Activated T-cell treated with anti-CD3 and anti-CD28 coated beads for 4 hours (primary cell): ENCODE data around the gene SMYD4.
"Not testable (repeated sequence)": the region's sequence is repeated elsewhere in the genome, so short reads cannot be mapped to it uniquely, and the experiment has no call there.

Experiments used
- DNase-seq: peaks from one replicate; pipeline ENCODE4 v3.0.0-alpha.2; 2020

The SMYD4 gene, protein sequence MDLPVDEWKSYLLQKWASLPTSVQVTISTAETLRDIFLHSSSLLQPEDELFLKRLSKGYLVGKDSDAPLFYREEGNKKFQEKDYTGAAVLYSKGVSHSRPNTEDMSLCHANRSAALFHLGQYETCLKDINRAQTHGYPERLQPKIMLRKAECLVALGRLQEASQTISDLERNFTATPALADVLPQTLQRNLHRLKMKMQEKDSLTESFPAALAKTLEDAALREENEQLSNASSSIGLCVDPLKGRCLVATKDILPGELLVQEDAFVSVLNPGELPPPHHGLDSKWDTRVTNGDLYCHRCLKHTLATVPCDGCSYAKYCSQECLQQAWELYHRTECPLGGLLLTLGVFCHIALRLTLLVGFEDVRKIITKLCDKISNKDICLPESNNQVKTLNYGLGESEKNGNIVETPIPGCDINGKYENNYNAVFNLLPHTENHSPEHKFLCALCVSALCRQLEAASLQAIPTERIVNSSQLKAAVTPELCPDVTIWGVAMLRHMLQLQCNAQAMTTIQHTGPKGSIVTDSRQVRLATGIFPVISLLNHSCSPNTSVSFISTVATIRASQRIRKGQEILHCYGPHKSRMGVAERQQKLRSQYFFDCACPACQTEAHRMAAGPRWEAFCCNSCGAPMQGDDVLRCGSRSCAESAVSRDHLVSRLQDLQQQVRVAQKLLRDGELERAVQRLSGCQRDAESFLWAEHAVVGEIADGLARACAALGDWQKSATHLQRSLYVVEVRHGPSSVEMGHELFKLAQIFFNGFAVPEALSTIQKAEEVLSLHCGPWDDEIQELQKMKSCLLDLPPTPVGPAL

DNA sequence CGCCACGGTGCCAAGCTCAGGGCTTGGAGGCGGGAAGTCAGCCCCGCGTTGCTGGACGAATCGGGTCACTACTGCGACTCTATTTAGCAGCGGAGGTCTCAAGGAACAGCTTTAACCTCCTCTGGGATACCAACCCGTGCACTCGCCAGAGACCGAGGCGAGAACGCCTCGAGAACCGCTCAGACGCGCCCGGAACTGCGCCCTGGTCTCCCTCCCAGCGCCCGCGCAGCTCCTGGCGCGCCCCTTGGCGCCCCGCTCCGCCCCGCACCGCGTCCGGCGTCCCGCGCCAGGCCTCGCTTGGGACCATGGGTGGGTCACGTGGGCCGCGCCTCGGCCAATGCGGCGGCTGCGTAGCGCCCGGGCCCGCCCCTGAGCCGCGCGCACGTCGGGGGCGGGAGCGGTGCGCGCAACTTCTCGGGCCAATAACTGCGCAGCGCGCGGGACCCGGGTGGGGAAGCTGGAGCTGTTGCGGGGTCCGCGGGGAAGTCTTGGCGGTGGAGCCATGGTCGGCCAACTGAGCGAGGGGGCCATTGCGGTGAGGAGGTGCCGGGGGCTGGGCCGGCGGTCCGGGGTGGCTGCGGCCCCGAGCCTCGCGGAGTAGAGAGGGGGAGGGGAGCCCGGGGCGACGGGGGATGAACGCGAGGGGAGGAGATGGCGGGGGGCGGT, at the start of gene SMYD4, which contains the start of gene RPA1:
SMYD4 (minus strand) TSS at position 311 of the 666 bp plus-strand sequence. CDS start 1,908 bp downstream, outside the sequence.
RPA1 (plus strand) TSS at position 414 of the 666 bp plus-strand sequence; CDS start at position 503, 89 bp downstream.
- peak; percentile 76 for DNase-seq

DNA sequence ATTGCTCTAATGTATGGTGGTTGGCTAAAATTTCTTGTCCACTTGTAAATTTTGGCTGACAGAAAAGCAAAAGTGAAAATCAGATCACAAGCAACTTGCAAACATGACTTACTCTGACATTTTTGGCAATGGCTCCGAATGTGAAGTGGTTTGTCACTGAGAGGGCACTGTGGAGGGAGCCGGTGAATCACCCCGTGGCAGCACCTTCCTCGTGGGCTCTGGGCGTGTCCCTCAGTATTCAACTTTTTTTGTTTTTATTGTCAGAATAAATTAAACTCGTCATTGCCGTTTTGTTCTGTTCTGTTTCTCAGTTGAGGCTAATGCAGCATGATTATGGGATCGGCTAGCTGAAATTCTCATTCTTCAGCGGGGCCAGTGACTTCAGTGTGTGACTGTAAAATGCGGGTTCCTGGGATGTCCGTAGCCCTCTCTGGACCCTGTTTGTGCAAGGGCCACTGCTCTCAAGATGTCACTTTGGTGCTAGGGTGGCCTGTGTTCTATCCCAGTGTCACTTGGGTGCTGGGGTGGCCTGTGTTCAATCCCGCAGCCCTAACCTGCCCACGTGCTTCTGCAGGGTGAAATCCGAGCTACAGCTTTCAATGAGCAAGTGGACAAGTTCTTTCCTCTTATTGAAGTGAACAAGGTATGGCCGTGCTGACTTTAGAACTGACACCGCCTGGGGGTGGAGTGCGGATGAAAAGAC, 48.9 kb upstream of the SMYD4 start:
- DNase-seq = no peak

DNA sequence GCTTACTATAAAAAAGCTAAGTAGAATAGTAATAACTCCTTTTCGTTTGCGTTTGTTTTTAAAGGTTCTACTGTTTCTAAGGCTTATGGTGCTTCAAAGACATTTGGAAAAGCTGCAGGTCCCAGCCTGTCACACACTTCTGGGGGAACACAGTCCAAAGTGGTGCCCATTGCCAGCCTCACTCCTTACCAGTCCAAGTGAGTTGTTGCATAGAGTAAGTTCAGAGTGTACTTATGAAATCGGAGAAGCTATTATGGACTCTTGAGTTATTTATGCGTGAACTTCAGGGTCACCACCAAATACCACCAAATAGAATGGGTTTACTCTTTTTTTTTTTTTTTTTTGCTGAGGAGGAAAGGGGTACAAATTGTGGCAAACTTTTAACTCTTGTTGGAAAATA, 45.9 kb upstream of the SMYD4 start:
- DNase-seq = no peak

DNA sequence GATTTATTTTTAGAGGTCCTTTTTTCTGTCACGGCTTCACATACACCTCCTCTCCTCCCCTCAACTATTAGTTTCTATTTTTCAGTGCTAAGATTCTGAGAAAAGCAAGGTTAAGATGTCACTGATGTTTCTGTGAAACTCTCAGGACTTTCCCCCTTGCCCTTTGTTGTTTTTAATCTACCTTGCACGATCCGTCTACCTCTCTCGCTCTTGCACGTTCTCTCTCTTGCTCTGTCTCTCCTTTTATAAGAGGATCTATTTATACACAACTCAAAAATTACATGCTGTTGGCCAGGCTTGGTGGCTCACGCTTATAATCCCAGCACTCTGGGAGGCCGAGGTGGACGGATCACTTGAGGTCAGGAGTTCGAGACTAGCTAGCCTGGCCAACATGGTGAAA, 43.7 kb upstream of the SMYD4 start:
- DNase-seq = no peak

DNA sequence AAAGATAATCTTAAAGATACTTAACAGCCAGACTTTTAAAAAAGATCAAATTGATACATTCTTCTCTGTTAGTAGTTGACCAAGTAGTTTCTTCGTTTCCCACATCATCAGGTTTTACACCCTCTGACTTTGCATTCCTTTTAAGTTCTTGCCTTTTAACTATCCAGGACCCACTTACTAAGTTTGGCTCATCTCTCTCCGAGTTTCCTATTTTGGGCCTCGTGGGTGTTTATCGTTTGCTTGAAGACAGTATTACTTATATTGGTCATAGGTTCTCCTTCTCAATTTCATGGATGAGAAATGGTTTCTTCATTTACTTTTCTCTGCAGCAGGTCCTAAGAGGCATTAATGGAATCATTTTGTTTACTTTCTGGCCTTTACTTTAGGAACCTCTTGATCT, 43.3 kb upstream of the SMYD4 start:
- DNase-seq = no peak

DNA sequence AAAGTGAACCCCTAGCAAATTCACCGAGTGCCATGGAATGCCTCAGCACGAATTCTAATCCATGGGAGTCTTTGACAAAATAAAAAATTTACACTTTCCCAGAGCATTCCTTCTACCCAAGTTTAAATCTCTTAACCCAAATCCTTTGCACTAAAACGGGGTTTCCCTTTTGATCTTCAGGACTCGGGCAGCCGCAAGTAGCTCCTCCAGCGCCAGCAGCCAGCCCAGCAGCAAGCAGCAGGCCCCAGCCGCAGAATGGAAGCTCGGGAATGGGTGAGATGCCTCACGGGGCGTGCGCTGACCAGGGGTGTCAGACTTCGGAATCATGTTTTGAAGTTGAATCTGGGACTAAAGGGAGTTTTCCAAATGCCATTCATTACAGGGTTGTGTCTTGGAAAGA, 42.6 kb upstream of the SMYD4 start:
- no peak for DNase-seq

DNA sequence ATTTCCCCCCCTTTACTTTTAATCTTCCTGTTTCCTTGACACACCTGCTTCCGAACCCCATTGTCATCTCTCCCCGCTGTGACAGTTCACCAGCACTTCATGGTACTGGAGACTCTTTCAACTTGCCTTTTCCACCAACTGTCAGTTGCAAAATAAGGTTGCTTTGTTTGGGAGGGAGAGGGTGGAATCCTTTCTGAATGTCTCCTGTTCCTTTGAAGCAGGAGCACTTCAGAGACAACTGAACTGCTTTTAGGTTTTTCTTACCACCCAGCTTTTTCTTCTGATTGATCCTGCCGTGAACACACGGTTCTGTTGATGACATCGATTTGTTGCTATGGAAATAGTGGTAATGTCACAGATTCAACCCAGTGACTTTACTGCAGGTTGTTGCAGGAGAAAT, 42.1 kb upstream of the SMYD4 start:
- no peak for DNase-seq

DNA sequence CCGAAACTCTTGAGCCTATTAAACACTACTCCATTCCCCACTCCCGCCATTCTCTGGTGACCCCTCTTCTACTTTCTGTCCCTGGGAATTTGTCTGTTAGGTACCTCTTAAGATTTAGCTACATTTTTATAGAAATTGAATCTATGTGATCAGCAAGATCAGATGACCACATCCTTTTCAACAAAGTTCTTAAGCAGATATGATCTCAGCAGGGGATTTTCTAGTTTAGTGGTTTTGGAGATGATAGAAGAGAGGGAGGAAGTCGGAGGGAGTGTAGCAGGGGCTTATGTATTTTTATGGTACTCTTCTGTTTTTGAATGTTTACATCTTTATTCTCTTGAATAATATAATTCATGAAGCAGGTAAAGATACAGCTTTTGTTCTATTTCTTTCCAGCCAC, 40.9 kb upstream of the SMYD4 start:
- DNase-seq = no peak

DNA sequence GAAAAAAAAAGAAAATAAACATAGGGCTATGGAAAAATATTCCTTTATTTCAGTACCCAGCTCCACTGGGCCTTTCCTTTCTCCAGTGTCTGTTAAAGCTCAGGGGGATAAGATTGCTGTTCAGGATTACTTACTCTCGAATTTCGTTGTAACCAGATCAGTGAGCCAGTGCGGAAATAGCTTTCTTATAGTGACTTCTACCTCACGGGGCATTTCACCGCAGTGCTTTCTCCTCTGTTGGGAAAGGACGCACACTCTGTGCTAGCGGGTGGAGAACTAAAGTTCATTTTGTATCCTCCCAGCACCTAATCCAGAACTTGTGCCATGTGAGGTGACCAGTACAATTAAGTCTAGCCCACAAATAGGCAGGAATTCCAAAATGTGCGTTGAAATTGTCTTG, 38.4 kb upstream of the SMYD4 start:
- no peak for DNase-seq

DNA sequence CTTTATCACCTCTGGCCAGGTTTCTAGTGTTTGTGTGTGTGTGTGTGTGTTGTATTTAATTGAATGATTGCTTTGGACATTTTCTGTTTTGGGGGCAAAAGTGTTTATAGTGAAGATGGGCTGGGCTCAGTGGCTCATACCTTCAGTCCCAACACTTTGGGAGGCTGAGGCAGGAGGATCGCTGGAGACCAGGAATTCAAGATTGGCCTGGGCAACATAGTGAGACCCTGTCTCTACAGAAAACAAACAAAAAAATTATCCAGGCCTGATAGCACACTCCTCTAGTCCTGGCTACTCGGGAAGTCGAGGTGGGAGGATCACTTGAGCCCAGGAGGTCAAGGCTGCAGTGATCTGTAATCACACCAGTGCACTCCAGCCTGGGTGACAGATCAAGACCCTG, 37.6 kb upstream of the SMYD4 start:
- no peak for DNase-seq

DNA sequence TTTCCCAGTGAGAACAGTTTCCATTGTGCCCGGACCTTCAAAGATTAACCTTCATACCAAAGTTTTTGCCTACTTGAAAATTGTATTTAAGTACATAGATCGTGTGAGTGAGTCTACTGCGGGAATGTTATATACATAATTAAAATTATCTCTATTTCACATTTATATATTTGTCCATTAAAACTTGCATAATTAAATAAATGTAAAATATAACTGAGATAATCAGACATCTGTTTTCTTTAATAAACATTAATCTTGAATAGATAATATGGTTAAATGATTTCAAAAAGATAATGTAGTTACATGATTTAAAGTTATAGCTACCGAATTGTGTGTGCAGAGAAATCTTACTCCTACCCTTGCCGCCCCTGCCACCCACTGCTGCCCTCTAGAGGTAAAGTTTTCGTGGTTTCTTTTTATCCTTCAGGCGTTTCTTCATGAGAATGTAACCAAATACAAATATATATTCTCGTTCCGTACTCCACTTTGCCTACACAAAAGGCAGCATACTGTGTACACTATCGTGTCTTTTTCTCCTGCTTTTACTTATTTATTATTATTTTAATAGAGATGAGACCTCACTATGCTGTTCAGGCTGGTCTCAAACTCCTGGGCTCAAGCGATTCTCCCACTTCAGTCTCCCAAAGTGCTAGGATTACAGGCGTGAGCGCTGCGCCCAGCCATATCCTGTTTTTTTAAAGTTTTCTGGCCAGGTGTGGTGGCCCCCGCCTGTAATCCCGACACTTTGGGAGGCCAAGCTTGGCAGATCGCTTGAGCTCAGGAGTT, 35.7 kb upstream of the SMYD4 start:
- peak; percentile 45 for DNase-seq

DNA sequence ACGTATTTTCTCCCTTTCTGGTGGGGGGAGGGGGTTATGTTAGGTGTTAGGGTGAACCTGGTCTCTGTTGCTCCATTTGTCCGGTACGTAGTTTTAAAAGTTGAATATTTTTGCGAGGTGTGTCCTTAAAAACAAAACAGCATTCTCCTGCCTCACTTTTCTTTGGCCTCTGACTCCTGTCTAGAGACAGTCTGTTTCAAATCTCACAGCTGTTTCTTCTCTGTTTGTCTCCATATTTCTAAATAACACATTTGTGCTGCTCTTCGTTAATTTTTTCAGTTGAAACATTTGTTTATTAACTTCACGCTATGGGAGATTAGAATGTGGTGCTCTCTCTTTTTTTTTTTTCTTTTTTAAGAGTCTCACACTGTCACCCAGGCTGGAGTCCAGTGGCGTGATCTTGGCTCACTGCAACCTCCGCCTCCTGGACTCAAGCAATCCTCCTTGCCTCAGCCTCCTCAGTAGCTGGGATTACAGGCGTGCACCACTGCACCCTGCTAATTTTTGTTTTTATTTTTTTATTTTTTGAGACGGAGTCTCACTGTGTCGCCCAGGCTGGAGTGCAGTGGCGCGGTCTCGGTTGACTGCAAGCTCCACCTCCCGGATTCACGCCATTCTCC, 31.8 kb upstream of the SMYD4 start:
- DNase-seq = no peak

DNA sequence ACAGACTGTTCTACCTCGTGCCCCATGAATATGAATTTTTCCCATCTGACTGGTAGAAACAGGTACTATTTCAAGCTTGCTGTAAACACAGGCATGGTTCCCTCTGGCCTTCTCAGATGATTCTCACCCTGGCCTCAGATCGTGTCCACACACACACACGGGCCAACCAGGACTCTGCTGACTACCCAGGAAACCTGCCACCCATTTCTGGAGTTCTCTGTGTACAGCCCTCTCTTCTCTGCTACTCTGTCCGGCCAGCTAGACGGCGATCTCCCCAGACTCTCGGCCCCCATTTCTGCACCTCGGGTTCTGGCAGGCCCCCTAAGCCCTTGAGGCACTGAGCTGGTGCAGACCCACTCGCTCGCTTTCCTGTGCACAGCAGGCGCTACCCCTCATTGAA, 31.3 kb upstream of the SMYD4 start:
- no peak for DNase-seq

DNA sequence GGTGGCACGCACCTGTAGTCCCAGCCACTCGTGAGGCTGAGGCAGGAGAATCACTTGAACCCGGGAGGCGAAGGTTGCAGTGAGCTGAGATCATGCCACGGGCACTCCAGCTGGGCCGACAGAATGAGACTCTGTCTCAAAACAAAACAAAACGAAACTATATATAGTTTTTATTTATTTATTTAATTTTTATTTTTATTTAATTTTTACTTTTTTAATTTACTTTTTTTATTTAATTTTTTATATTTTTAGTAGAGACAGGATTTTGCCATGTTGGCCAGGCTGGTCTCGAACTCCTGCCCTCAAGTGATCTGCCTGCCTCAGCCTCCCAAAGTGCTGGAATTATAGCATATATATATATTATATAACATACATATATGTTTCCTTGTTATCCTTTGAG, 26.8 kb upstream of the SMYD4 start:
- DNase-seq = not testable (repeated sequence)

DNA sequence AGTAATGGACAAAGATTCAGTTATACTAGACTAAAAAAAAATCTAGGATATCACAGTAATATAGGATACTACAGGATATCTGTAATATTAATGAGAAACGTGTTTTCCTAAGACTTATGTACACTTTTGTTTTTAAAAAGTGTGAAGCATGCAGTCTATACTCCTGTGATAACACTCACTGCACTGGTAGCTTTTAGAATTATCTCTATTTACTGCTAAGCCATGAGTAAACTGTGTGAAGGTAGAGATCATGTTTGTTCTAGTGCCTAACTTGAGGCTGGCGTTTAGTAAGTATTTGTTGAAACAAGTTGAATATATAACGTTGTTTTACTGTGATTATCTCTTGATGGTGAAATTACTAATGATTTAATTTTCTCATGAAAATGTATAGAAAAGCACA, 24.0 kb upstream of the SMYD4 start:
- DNase-seq = no peak

DNA sequence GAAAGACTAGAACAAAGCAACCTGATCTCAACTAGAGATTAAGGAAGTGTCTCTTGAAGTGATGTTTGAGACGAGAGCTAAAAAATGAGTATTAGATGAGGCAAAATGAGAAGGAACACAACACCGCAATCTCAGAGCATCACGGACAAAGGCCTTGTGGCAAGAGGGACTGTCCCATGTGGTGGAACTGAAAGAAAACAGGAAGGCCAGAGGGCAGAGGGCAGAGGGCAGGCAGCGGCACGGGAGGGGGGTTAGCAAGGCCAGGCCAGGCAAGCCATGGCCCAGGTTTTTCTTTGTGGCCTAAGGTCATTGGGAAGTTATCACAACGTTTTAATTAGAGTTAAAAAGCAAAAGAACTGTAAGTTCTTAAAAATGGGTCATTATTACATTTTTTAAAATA, 22.6 kb upstream of the SMYD4 start:
- no peak for DNase-seq

DNA sequence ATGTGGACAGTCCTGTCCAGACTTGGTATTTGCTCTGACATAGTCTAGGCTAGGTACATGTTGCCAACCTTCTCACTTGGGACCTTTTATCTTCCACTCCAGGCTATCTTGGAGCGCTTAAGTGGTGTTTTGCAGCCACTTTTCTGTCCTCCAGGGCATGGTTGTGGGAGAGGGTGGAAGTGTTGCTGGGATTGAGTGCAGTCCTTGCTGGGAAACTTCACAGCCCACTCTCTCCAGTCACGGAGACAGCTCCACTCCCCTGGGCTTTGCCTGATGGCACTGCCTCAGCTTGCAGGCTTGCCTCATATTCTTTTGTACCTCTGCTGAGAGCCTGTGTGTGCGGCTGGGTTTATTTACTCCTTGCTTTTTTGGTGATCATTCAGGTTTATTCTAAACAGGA, 17.5 kb upstream of the SMYD4 start:
- DNase-seq = no peak

DNA sequence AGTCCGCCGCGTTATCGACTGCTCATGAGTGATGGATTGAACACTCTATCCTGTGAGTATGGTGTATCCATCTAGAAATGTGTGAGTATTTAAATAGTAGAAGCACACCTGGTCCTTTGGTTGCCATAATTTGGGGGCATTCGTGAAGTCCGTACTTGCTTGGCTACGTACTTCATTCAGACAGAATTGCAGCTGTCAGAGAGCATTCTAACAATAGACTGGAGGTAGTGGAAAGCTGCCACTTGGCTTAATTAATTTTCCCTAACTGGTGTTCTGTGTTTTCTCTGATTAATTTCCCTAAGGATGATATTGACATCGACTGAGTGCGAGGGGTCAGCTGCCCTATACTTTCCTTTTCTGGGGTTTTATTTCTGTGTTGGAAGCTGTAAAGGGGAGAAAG, 14.2 kb upstream of the SMYD4 start:
- no peak for DNase-seq

DNA sequence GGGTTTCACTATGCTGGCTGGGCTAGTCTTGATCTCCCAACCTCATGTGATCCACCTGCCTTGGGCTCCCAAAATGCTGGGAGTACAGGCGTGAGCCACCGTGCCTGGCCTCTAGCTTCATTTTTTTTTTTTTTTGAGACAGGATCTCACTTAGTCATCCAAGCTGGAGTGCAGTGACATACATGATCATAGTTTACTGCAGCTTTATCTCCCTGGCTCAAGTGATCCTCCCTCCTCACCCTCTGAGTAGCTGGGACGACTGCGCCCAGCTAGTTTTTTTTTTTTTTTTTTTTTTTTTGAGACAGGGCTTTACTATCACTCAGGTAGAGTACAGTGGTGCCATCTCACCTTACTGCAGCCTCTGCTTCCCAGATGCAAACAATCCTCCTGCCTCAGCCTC, 9.8 kb upstream of the SMYD4 start:
- DNase-seq = no peak

DNA sequence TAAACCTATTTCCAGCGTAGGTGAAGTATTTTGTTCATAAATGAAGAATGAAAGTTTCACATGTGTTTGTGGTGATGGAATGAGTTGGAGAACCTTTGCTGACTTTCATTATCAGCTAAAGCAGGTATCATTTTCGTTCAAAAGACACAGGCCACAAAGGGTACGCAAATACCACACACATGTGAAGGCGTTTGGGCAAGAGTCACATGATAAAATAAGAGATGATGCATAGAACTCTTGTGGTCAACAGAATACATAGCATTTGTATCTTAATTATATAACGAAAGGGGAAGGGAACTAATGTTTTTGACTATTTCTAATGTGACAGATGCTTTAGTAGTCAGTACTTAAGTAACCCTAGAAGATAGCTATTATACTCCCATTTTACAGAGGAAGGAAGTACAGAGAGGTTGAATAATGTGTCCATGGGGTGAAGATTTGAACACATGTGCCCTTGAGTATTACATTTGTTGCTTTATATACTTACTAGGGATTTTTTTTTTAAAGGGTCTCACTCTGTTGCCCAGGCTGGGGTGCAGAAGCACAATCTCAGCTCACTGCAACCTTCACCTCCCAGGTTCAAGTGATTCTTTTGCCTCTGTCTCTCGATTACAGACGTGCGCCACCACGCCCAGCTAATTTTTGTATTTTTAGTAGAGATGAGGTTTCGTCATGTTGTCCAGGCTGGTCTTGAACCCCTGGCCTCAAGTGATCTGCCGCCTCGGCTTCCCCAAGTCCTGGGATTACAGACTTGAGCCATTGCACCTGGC, 4.9 kb upstream of the SMYD4 start:
- no peak for DNase-seq

DNA sequence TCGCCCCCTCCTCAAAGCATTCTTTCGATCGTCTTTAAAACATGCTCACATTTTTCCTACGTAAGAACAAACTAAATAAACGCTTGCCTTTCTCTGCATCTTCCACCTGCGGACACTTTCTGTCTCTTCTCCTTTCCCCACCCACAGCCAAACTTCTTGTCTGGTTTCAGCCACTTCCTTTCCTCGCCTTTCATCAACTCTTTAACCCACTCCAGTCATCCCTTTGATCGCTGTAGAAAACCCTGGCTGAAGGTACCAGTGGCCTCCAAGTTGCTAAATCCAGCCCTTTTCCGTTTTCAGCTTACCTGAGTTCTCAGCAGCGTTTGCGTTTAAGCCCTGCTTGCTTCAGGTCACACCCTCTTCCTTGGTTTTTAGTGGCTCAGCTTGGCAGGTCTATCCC, 586 bp upstream of the SMYD4 start:
- DNase-seq = no peak
